Pulmonary artery endothelial cell (primary cell): ENCODE measurements around the gene OR1L4. TPM values are rescaled to one million over a fixed set of nuclear protein-coding genes. Genes with fewer than 3 reads are reported as not detected.

ENCODE experiments used
- DNase-seq: peaks from one replicate; pipeline ENCODE4 v3.0.0-alpha.2; 2011; ENCODE audit warnings: low read depth, low spot score
- total RNA-seq: library from RNA; depleted of rRNA; stranded (reverse); fragments of >200 nt; gene quantifications from 2 replicates; pipeline ENCODE4 v1.2.3, GENCODE V29; 2014

Gene OR1L4
- not detected in 2 replicates for total RNA-seq

GRCh38 chr9:122723690-122724089 is at the start of gene OR1L4:
Gene OR1L4 (plus strand): TSS chr9:122723990. CDS start chr9:122723990, 0 bp downstream.
- no peak for DNase-seq

- DNase-seq, result no peak
Measured at GRCh38 chr9:122684851-122685250, 38.9 kb upstream of the OR1L4 start.

- DNase-seq, result no peak
Measured at GRCh38 chr9:122695696-122696095, 28.1 kb upstream of the OR1L4 start.

GRCh38 chr9:122718038-122718437 is 5.8 kb upstream of the OR1L4 start:
- DNase-seq, result no peak

GRCh38 chr9:122719218-122719617 is 4.6 kb upstream of the OR1L4 start:
- DNase-seq, result no peak

GRCh38 chr9:122742003-122742402 is 18.2 kb downstream of the OR1L4 start, which contains the start of gene OR1L6:
Gene OR1L6 (plus strand): TSS chr9:122742303. CDS start chr9:122749848, 7,545 bp downstream.
- no peak for DNase-seq

GRCh38 chr9:122754825-122755224 is 31.0 kb downstream of the OR1L4 start:
- no peak for DNase-seq

- DNase-seq, result no peak
Measured at GRCh38 chr9:122767817-122768216, 44.0 kb downstream of the OR1L4 start.

Other genes starting within 250 kb of the OR1L4 start
- gene OR1J1, start 246.1 kb upstream of the OR1L4 start, total RNA-seq, result not detected in 2 replicates
- gene OR1J2, start 213.2 kb upstream of the OR1L4 start, total RNA-seq, result not detected in 2 replicates
- not detected in 2 replicates for gene OR1J4, start 204.8 kb upstream of the OR1L4 start, total RNA-seq
- gene OR1N1, start 196.7 kb upstream of the OR1L4 start, total RNA-seq, result not detected in 2 replicates
- gene OR1N2, start 170.9 kb upstream of the OR1L4 start, total RNA-seq, result not detected in 2 replicates
- 0.11 and 0.13 TPM in 2 replicates for gene OR1L8, start 140.6 kb upstream of the OR1L4 start, total RNA-seq
- gene OR1Q1, start 109.3 kb upstream of the OR1L4 start, total RNA-seq, result not detected in 2 replicates
- gene OR1B1, start 66.4 kb upstream of the OR1L4 start, total RNA-seq, result 0.07 TPM in 1 of 2 replicates, not detected in the other
- not detected in 2 replicates for gene OR1L1, start 62.3 kb upstream of the OR1L4 start, total RNA-seq
- gene OR1L3, start 48.9 kb upstream of the OR1L4 start, total RNA-seq, result not detected in 2 replicates
- not detected in 2 replicates for gene OR1L6, start 18.3 kb downstream of the OR1L4 start, total RNA-seq
- gene OR5C1, start 64.9 kb downstream of the OR1L4 start, total RNA-seq, result not detected in 2 replicates
- not detected in 2 replicates for gene OR1K1, start 76.1 kb downstream of the OR1L4 start, total RNA-seq
- gene PDCL, start 104.6 kb downstream of the OR1L4 start, total RNA-seq, result 70.4 and 86.4 TPM in 2 replicates
- gene RC3H2, start 181.4 kb downstream of the OR1L4 start, total RNA-seq, result 57.0 and 75.8 TPM in 2 replicates
- 11.7 and 13.5 TPM in 2 replicates for gene ZBTB6, start 189.3 kb downstream of the OR1L4 start, total RNA-seq
- 2.7 and 3.8 TPM in 2 replicates for gene ZBTB26, start 207.5 kb downstream of the OR1L4 start, total RNA-seq
- gene RABGAP1, start 217.0 kb downstream of the OR1L4 start, total RNA-seq, result 27.5 and 37.0 TPM in 2 replicates